Neural crest cell (in vitro differentiated cells): ENCODE data around the gene ATP4A. TPM values are rescaled to one million over a fixed set of nuclear protein-coding genes. Genes with fewer than 3 reads are reported as not detected.

Experiments
- DNase-seq: peaks from one replicate; pipeline ENCODE4 v3.0.0; 2021; ENCODE audit warnings: low read depth, mixed read lengths, low spot score
- H3K27ac Mint-ChIP-seq: one replicate; pipeline ENCODE4 v1.8.0; 2021; ENCODE audit warnings: mild to moderate bottlenecking, mixed read lengths; ENCODE audit not compliant: unreplicated experiment
- H3K27me3 Mint-ChIP-seq: 2 replicates; pipeline ENCODE4 v1.8.0; 2021; ENCODE audit warnings: low read depth, mild to moderate bottlenecking, mixed read lengths
- H3K36me3 Mint-ChIP-seq: 2 replicates; pipeline ENCODE4 v1.8.0; 2021; ENCODE audit warnings: low read depth, mild to moderate bottlenecking, mixed read lengths
- H3K4me1 Mint-ChIP-seq: 2 replicates; pipeline ENCODE4 v1.8.0; 2021; ENCODE audit warnings: mixed read lengths
- H3K4me3 Mint-ChIP-seq: one replicate; pipeline ENCODE4 v1.8.0; 2021; ENCODE audit warnings: mild to moderate bottlenecking, mixed read lengths
- H3K9me3 Mint-ChIP-seq: 2 replicates; pipeline ENCODE4 v1.8.0; 2021; ENCODE audit warnings: mixed read lengths
- long read RNA-seq: library from polyadenylated mRNA; unstranded; transcript quantifications from one replicate; pipeline ENCODE4 v2.0.0, GENCODE V29; 2020
- total RNA-seq: library from RNA; stranded (reverse); gene quantifications from 2 replicates; pipeline ENCODE4 v1.2.1, GENCODE V29; 2021
- TF ChIP-seq, protein P1 (sequence below): fragments of 200-600 bp; sonication (generic); conservative IDR thresholded peaks from 2 replicates; pipeline ENCODE4 v1.5.0; 2021; ENCODE audit warnings: antibody characterized with exemption, mild to moderate bottlenecking

ATP4A gene
- not detected in 2 replicates for total RNA-seq
- long read RNA-seq: 0 reads

DNA sequence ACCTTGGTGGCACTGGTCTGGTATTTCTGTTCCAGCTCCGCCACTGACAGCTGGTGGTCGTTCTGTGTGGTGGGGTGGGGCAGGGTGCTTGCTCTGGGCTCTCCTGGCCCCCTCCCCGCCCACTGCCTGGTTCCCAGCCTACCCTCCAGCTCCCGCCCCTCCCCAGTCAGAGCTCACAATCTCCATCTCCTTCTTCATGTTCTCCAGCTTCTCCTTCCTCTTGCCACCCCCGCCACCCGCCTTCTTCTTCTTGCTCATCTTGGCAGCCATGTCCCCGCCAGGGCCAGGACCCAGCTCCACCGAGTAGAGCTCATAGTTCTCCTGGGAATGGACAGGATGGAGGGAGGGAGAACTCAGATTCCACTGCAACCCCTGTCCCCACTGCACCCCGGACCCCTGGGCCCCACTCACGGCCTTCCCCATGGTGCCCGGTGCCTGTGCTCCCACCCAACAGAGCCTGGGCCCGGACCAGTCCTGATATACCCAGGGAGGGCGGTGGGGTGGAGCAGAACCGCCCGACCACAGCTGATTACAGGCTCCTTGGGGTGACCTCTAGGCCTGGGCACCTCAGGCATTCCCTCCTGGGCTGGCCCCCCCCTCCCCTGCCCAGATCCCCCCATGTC, at the start of gene ATP4A:
Gene ATP4A (minus strand): TSS at position 452 of the 623 bp plus-strand sequence. CDS start 29 bp downstream, at position 423.
- TF ChIP-seq, protein P1, sequence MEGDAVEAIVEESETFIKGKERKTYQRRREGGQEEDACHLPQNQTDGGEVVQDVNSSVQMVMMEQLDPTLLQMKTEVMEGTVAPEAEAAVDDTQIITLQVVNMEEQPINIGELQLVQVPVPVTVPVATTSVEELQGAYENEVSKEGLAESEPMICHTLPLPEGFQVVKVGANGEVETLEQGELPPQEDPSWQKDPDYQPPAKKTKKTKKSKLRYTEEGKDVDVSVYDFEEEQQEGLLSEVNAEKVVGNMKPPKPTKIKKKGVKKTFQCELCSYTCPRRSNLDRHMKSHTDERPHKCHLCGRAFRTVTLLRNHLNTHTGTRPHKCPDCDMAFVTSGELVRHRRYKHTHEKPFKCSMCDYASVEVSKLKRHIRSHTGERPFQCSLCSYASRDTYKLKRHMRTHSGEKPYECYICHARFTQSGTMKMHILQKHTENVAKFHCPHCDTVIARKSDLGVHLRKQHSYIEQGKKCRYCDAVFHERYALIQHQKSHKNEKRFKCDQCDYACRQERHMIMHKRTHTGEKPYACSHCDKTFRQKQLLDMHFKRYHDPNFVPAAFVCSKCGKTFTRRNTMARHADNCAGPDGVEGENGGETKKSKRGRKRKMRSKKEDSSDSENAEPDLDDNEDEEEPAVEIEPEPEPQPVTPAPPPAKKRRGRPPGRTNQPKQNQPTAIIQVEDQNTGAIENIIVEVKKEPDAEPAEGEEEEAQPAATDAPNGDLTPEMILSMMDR: no peak
- Mint-ChIP-seq H3K27ac (no peak within 1 kb of the TSS), H3K36me3 (no peaks in the 10 kb centered on the region), H3K4me3 (no peak within 1 kb of the TSS), H3K4me1 (no peaks in the 10 kb centered on the region), H3K27me3 (peaks cover 69% of the 10 kb centered on the region), H3K9me3 (no peaks in the 10 kb centered on the region)
- no peak for DNase-seq

DNA sequence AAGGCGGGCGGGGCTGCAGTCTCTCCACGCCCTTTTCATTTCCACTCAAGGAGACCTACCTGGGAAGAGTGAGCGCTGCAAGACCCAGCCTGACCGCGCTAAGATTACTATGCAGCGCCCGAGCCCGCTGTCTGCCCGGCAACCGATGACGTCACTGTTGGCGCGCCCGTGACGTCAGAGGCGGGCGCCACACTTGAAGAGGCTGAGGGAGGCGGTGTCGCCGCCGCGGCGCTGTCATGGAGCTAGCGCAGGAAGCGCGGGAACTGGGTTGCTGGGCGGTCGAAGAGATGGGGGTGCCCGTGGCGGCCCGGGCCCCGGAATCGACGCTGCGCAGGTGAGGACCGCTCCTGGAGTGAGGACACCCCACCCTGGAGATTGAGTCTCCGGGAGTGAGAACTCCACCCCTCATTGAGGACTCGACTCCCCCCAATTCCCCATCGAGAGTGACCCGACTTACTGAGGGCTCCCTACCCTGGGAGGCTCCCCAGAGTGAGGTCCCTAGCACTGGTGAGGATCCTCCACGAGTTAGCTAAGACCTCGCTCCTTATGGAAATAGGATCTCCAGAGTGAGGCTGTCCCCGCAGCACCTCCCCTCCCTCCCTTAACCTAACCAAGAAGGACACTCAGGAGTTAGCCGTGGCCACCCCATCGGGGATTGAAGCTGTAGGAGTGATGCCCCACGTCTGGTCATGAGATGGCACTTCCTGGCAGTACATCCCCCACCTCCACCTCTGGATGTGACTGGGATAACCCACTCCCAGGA, 49.3 kb upstream of the ATP4A start, which contains the start of gene HAUS5:
Gene HAUS5 (plus strand): TSS at position 177 of the 763 bp plus-strand sequence. CDS start 60 bp downstream, at position 237.
- no peaks in the 10 kb centered on the region for H3K27me3 Mint-ChIP-seq
- peak within 1 kb of the TSS; percentile 96 for H3K27ac Mint-ChIP-seq
- peaks cover 3% of the 10 kb centered on the region for H3K36me3 Mint-ChIP-seq
- H3K9me3 Mint-ChIP-seq: peaks cover 6% of the 10 kb centered on the region
- H3K4me3 Mint-ChIP-seq: peak within 1 kb of the TSS; percentile 92
- DNase-seq: peak; percentile 93
- TF ChIP-seq, protein P1: no peak
- H3K4me1 Mint-ChIP-seq: peaks cover 11% of the 10 kb centered on the region

DNA sequence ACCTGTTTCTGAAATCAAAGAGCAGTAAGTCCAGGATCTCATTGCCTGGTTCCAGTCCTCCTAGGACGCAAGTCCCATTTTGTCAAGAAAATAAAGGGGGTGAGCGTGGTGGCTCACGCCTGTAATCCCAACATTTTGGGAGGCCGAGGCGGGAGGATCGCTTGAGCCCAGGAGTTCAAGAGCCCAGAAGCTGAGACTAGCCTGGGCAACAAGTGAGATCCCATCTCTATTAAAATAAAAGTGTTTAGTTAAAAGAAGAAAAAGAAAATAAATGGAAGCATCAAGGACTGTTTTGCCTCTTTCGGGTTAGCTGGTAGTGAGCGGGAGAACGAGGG, 48.7 kb upstream of the ATP4A start:
- no peak for DNase-seq
- H3K4me1 Mint-ChIP-seq: peaks cover 11% of the 10 kb centered on the region
- peaks cover 9% of the 10 kb centered on the region for H3K9me3 Mint-ChIP-seq
- peaks cover 3% of the 10 kb centered on the region for H3K36me3 Mint-ChIP-seq
- H3K27me3 Mint-ChIP-seq: no peaks in the 10 kb centered on the region
- TF ChIP-seq, protein P1: no peak
- peak overlapping the region; percentile 92 for H3K4me3 Mint-ChIP-seq
- no peak overlapping the region for H3K27ac Mint-ChIP-seq

DNA sequence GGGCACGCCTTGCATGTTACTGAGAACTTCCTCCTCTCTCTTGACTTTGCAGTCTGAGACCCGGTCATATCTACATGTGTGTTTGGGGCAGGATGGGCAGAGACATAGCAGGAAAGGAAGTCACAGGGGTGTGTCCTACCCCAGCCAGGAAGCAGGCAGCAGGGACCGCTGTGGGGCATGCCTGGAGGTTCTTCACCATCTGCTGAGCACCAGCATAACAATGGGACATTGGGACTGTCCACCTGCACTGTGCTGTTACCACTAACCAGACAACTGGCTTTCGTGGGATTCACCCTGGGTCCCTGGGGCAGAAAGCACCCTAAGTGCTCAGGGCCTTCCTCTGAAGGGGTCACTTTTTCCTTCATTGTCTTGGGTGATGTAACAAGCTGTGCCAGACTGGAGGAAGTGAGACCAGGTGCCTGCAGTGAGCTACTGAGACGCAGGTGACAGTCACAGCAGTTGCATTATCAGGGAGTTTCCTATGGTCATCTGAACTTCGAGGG, 46.4 kb upstream of the ATP4A start:
- Mint-ChIP-seq H3K4me3 (no peak overlapping the region), H3K27ac (no peak overlapping the region), H3K4me1 (peaks cover 11% of the 10 kb centered on the region), H3K9me3 (peaks cover 9% of the 10 kb centered on the region), H3K36me3 (no peaks in the 10 kb centered on the region), H3K27me3 (no peaks in the 10 kb centered on the region)
- DNase-seq: no peak
- TF ChIP-seq, protein P1: no peak

DNA sequence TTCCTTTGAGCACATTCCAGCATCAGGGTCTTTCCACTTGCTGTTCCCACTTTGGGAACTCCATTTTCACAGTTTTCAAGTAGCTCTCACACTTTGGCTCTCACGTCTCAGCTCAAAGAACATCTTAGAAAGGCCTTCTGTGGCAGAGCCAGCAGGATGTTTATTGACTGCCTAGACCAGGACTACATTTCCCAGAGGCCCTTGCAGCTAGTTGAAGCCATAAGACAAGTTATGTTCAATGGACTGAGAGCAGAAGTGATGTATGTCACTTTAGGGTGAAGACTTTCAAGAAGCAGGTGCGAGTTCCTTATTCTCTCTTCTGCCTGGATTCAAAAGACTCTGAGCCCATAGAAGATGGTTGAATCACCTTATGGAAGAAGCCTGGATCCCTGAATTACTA, 44.8 kb upstream of the ATP4A start:
- TF ChIP-seq, protein P1: no peak
- DNase-seq: no peak
- no peaks in the 10 kb centered on the region for H3K27me3 Mint-ChIP-seq
- H3K27ac Mint-ChIP-seq: no peak overlapping the region
- no peak overlapping the region for H3K4me3 Mint-ChIP-seq
- H3K36me3 Mint-ChIP-seq: no peaks in the 10 kb centered on the region
- peaks cover 7% of the 10 kb centered on the region for H3K4me1 Mint-ChIP-seq
- H3K9me3 Mint-ChIP-seq: peaks cover 9% of the 10 kb centered on the region
